ENCODE measurements around the gene HNRNPH2. TPM values are rescaled to one million over a fixed set of nuclear protein-coding genes. Genes with fewer than 3 reads are reported as not detected.

Gene HNRNPH2
- total and polyA plus RNA-seq, 9 of the 15 experiments (the other 6 are each of a cell fraction or from before 2014, with no cell fraction given): 40.0 to 130 (median 60.3) TPM

DNA sequence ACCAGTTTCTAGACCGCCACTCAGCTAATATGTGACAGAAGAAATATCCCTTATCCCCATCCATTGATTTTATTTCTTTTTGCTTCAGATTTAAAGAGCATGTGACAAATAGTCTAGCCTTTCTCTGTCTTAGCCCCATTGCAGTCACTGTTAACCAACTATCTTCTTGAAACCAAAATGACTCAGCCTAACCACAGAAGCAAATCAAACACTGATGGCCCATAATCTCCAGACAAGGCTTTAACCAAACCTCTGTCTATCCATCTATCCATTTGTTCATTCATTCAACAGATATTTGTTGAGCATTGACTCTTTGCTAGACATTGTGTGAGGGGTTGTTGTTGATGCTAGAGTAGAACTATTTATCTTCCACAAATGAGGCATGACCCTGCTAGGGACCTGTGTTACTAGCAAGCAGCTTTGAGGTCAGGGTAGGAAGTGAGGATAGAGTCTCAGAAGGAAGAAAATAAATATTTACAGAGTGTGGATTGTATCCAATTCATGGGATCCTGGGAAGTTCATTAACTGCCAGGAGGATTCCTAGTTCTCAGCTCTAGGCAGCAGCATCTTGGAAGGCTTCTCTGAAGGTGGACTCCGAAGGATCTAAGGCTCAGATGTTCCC is 22.5 kb downstream of the HNRNPH2 start:
- FAIRE-seq (no peak), DNase-seq (ENCODE audit: extremely low read depth in 1 of 4, low spot score in 3 of 4) (no peak), ATAC-seq (no peak)
- Histone ChIP-seq H3K9me1 (ENCODE audit: control insufficient read depth, insufficient read depth, low read length) (no peaks in the 10 kb centered on the region), H3K9me3 (replicated peaks; ENCODE audit: control insufficient read depth, insufficient read depth, low read depth, low read length) (no peaks in the 10 kb centered on the region; the same call in 1 of the 2 replicates), H2AFZ (ENCODE audit: low read depth, low read length) (no peak overlapping the region), H3K9ac (ENCODE audit: insufficient read depth in 1 of 2, low read depth in 2 of 2, low read length in 2 of 2) (no peak overlapping the region), H3K4me3 (no peak overlapping the region), H3K4me1 (replicated peaks in 1 of 2; ENCODE audit: control insufficient read depth in 2 of 2, insufficient read depth in 2 of 2, low read length in 2 of 2) (no peaks in the 10 kb centered on the region), H3K4me2 (ENCODE audit: insufficient read depth, low read length) (no peak overlapping the region), H3K79me2 (ENCODE audit: control insufficient read depth, insufficient read depth, low read length) (no peaks in the 10 kb centered on the region), H3K27me3 (ENCODE audit: control insufficient read depth in 2 of 2, insufficient read depth in 2 of 2, low read length in 2 of 2) (no peaks in the 10 kb centered on the region), H3K36me3 (ENCODE audit: control insufficient read depth, insufficient read depth, low read length) (no peaks in the 10 kb centered on the region), H3K27ac (ENCODE audit: extremely low read depth, low read depth, low read length) (no peak overlapping the region), H4K20me1 (replicated peaks; ENCODE audit: control insufficient read depth, insufficient read depth, low read length) (no peaks in the 10 kb centered on the region)
- ChIA-PET POLR2A (no interaction called here), CTCF (ENCODE audit: low intra/inter-chr PET ratio) (no interaction called here)
- intact Hi-C loops (cut with micrococcal nuclease): no loop called here
- TF ChIP-seq, protein P1, sequence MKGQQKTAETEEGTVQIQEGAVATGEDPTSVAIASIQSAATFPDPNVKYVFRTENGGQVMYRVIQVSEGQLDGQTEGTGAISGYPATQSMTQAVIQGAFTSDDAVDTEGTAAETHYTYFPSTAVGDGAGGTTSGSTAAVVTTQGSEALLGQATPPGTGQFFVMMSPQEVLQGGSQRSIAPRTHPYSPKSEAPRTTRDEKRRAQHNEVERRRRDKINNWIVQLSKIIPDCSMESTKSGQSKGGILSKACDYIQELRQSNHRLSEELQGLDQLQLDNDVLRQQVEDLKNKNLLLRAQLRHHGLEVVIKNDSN (CRISPR knock-in tag; IDR thresholded peaks at IDR 0.05): no peak
- TF ChIP-seq SPI1 (IDR thresholded peaks at IDR 0.05; ENCODE audit: borderline replicate concordance, low read depth, low read length) (no peak), CHD4 (IDR thresholded peaks at IDR 0.05; ENCODE audit: insufficient read depth, insufficient replicate concordance, low read depth, low read length, poor library complexity, severe bottlenecking) (no peak), CBFA2T3 (IDR thresholded peaks at IDR 0.05) (peak; percentile 23; the same call in 1 of the 2 replicates)
- TF ChIP-seq, protein P2, sequence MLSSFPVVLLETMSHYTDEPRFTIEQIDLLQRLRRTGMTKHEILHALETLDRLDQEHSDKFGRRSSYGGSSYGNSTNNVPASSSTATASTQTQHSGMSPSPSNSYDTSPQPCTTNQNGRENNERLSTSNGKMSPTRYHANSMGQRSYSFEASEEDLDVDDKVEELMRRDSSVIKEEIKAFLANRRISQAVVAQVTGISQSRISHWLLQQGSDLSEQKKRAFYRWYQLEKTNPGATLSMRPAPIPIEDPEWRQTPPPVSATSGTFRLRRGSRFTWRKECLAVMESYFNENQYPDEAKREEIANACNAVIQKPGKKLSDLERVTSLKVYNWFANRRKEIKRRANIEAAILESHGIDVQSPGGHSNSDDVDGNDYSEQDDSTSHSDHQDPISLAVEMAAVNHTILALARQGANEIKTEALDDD (IDR thresholded peaks at IDR 0.05): peak; percentile 33; the same call in 1 of the 2 replicates
- WGBS (ENCODE audit: insufficient coverage, low coverage, missing lambda C conversion rate): 0% methylated on average over 2 of the region's 2 CpGs
- in situ Hi-C loops (cut with MboI): no loop called here
- no TSS peak for BruUV-seq (replicated peaks)

All from K562 (cell line).